Esophagus muscularis mucosa (tissue), 4 donors: ENCODE measurements around the gene RETN.

ENCODE experiments used
- CTCF ChIP-seq, 3 experiments: fragments of 200-600 bp in 2 of 3; fragments of 450-650 bp in 1 of 3; sonication (generic) in 2 of 3; IDR thresholded peaks; one replicate each; pipeline ENCODE4 v1.5.1; 2017 to 2019; ENCODE audit warnings: antibody characterized with exemption in 3 of 3, mild to moderate bottlenecking in 2 of 3, moderate library complexity in 1 of 3
- EP300 ChIP-seq: sonication (generic); formaldehyde crosslinking; IDR thresholded peaks from one replicate; pipeline ENCODE4 v1.6.1; 2017; ENCODE audit warnings: antibody characterized with exemption
- POLR2AphosphoS5 ChIP-seq, 2 donors: sonication (generic); formaldehyde crosslinking; IDR thresholded peaks; one replicate each; pipeline ENCODE4 v1.6.1; 2017; ENCODE audit warnings: antibody characterized with exemption in 2 of 2

DNA sequence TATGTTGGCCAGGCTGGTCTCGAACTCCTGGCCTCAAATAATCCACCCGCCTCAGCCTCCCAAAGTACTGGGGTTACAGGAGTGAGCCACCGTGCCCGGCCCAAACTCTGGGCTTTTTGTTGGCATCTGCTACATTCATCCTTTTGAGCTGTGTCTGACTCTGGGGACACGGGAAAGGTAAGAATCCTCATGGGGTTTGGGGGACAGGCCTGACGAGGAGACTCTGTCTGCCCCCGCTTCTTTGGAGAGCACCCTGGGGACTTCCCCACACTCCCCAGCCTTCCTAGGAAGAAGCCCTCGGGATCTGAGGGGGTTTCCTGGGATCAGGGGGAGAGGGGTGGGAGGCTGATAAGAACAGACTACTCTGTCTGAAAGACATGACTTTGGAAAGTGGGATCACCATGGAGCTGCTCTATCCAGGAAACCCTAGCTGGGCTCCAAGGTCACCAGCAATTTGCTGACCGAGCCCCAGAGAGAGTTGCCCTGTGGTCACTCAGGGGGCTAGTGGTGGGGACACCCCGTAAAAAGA lies 41.1 kb downstream of the RETN start:
- TF ChIP-seq POLR2AphosphoS5 (IDR thresholded peaks at IDR 0.05) (no peak), CTCF (IDR thresholded peaks at IDR 0.05) (no peak), EP300 (no peak)
